Hepatocyte (in vitro differentiated cells): ENCODE data around the gene ZFR2. TPM values are rescaled to one million over a fixed set of nuclear protein-coding genes. Genes with fewer than 3 reads are reported as not detected.
"Not testable (repeated sequence)": the region's sequence is repeated elsewhere in the genome, so short reads cannot be mapped to it uniquely, and the experiment has no call there.

ENCODE experiments used
- DNase-seq: peaks from one replicate; pipeline ENCODE4 v3.0.0-alpha.2; 2016; ENCODE audit warnings: low spot score
- H2AFZ ChIP-seq: fragments of 200-600 bp; sonication (generic); 2 replicates; pipeline ENCODE4 v1.6.0; 2016; ENCODE audit warnings: antibody characterized with exemption, mild to moderate bottlenecking
- H3K27ac ChIP-seq: fragments of 200-600 bp; sonication (generic); 2 replicates; pipeline ENCODE4 v1.5.1; 2016; ENCODE audit warnings: mild to moderate bottlenecking
- H3K27me3 ChIP-seq: fragments of 200-600 bp; sonication (generic); 2 replicates; pipeline ENCODE4 v1.6.1; 2016
- H3K36me3 ChIP-seq: fragments of 200-600 bp; sonication (generic); replicated peaks from 2 replicates; pipeline ENCODE4 v1.5.1; 2016; ENCODE audit warnings: low read depth; ENCODE audit not compliant: insufficient read depth
- H3K4me1 ChIP-seq: fragments of 200-600 bp; sonication (generic); 2 replicates; pipeline ENCODE4 v1.5.1; 2016; ENCODE audit warnings: mild to moderate bottlenecking, moderate library complexity; ENCODE audit not compliant: insufficient read depth
- H3K4me2 ChIP-seq: fragments of 200-600 bp; sonication (generic); 2 replicates; pipeline ENCODE4 v1.6.0; 2016
- H3K4me3 ChIP-seq: fragments of 200-600 bp; sonication (generic); 2 replicates; pipeline ENCODE4 v1.5.1; 2016; ENCODE audit warnings: mild to moderate bottlenecking
- H3K79me2 ChIP-seq: fragments of 200-600 bp; sonication (generic); 2 replicates; pipeline ENCODE4 v1.6.0; 2017; ENCODE audit warnings: mild to moderate bottlenecking
- H3K9me2 ChIP-seq: fragments of 200-600 bp; sonication (generic); replicated peaks from 2 replicates; pipeline ENCODE4 v1.6.0; 2017; ENCODE audit warnings: mild to moderate bottlenecking; ENCODE audit not compliant: insufficient read depth
- H3K9me3 ChIP-seq: fragments of 200-600 bp; sonication (generic); 2 replicates; pipeline ENCODE4 v1.5.1; 2016; ENCODE audit warnings: low read depth, mild to moderate bottlenecking
- H4K20me1 ChIP-seq: fragments of 200-600 bp; sonication (generic); 2 replicates; pipeline ENCODE4 v1.6.0; 2016; ENCODE audit warnings: mild to moderate bottlenecking; ENCODE audit not compliant: insufficient read depth, poor library complexity, severe bottlenecking
- EZH2 ChIP-seq: fragments of 200-600 bp; sonication (generic); IDR thresholded peaks from 2 replicates; pipeline ENCODE4 v1.6.1; 2016; ENCODE audit warnings: antibody characterized with exemption, mild to moderate bottlenecking, borderline replicate concordance
- EZH2phosphoT487 ChIP-seq: fragments of 200-600 bp; sonication (generic); IDR thresholded peaks from one replicate; pipeline ENCODE4 v1.6.1; 2018; ENCODE audit warnings: antibody characterized with exemption, mild to moderate bottlenecking, low read depth, moderate library complexity; ENCODE audit not compliant: unreplicated experiment, severe bottlenecking
- WGBS: methylation state at CpG from one replicate; pipeline ENCODE4 v1.1.6; 2016; ENCODE audit warnings: low lambda C conversion rate; ENCODE audit errors: missing lambda C conversion rate; 5-methylcytosine and 5-hydroxymethylcytosine counted together
- polyA plus RNA-seq: library from polyadenylated mRNA; unstranded; fragments of >200 nt; fragmentation: Nextera tagmentation; extraction: Ambion mirVana; gene quantifications from 2 replicates; pipeline ENCODE4 v1.2.1, GENCODE V29; 2016
- total RNA-seq: library from RNA; depleted of rRNA; stranded (reverse); fragments of >200 nt; gene quantifications from 2 replicates; pipeline ENCODE4 v1.2.3, GENCODE V29; 2014
- TF ChIP-seq, protein P1 (sequence below): fragments of 200-600 bp; sonication (generic); IDR thresholded peaks from 2 replicates; pipeline ENCODE4 v1.5.1; 2016; ENCODE audit warnings: antibody characterized with exemption, mild to moderate bottlenecking; ENCODE audit not compliant: poor library complexity

Gene ZFR2
- total and polyA plus RNA-seq, 2 experiments from 2014 or later = 0.97 to 1.7 TPM

DNA sequence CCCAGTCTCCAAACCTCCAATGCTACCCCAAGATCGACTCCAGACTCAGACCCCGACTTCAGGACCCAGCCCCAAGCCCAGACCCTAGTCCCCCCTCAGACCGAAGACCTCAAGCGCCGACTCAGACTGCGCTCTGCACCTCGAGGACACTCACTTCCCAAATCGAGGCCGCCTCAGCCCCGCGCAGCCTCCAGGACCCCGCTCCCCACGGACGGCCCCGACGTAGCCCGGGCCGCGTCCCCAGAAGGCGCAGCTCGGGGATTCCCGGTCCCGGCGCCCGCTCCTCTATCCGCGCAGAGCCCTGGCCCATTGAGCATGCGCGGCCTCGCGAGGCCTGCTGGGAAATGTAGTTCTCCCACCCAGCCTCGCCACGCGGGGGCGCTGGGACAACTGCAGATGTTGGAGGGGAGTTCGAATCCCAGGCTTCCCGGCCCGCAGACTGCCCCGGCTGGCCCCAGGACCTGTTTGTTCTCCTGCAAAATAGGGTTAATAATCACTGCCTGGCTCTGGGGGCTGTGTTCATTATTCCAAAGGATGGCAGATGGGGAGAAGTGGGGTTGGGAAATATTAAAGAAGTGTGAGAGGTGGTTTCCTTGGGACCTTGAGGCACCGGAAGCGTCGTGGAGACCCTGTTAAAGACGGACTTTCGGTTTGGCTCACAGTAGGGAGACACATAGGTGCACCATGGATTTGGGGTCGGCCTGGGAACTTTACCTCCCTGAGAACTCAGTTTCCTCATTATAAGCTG, 107.3 kb downstream of the ZFR2 start, which contains the start of gene APBA3:
TSS of gene APBA3 (minus strand) at position 311 of the 748 bp plus-strand sequence. CDS start 1,428 bp downstream, outside the sequence.
- H3K36me3 ChIP-seq = no peaks in the 10 kb centered on the region
- H3K27ac ChIP-seq = peak within 1 kb of the TSS; percentile 96
- H3K4me2 ChIP-seq = peak within 1 kb of the TSS; percentile 94
- 8% methylated on average over 45 of the region's 45 CpGs for WGBS
- no peaks in the 10 kb centered on the region for H3K9me3 ChIP-seq
- peak within 1 kb of the TSS; percentile 97 for H3K4me3 ChIP-seq
- H3K27me3 ChIP-seq = no peaks in the 10 kb centered on the region
- peak; percentile 96 for DNase-seq
- no peaks in the 10 kb centered on the region for H3K9me2 ChIP-seq
- H4K20me1 ChIP-seq = no peaks in the 10 kb centered on the region
- peaks cover 3% of the 10 kb centered on the region for H3K4me1 ChIP-seq
- peaks cover 27% of the 10 kb centered on the region for H3K79me2 ChIP-seq
- TF ChIP-seq, protein P1, sequence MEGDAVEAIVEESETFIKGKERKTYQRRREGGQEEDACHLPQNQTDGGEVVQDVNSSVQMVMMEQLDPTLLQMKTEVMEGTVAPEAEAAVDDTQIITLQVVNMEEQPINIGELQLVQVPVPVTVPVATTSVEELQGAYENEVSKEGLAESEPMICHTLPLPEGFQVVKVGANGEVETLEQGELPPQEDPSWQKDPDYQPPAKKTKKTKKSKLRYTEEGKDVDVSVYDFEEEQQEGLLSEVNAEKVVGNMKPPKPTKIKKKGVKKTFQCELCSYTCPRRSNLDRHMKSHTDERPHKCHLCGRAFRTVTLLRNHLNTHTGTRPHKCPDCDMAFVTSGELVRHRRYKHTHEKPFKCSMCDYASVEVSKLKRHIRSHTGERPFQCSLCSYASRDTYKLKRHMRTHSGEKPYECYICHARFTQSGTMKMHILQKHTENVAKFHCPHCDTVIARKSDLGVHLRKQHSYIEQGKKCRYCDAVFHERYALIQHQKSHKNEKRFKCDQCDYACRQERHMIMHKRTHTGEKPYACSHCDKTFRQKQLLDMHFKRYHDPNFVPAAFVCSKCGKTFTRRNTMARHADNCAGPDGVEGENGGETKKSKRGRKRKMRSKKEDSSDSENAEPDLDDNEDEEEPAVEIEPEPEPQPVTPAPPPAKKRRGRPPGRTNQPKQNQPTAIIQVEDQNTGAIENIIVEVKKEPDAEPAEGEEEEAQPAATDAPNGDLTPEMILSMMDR = peak; percentile 66
- no peak for TF ChIP-seq EZH2phosphoT487
- H2AFZ ChIP-seq = peak within 1 kb of the TSS; percentile 98

DNA sequence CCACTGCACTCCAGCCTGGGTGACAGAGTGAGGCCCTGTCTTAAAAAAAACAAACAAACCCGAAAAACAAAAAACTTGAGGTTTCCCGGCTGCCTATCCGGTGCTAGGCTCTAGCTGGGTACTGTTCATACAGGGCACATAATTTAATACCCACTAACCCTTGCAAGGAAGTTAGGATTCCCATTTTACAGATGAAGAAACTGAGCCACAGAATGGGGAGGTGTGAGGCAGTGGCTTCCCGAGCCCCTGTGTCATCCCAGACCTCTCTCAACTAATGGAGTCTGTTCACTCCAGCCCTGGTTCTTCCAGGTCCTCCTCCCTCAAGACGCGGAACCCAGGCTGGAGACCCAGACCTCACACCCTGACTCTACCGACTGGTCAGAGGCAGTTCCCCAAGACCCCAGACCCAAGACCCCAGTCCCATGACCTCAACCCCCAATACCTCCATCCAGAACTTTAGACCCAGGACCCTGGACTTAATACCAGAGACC, 107.9 kb downstream of the ZFR2 start:
- Histone ChIP-seq H3K9me3 (no peaks in the 10 kb centered on the region), H3K27me3 (no peaks in the 10 kb centered on the region), H3K4me1 (peaks cover 3% of the 10 kb centered on the region), H2AFZ (peak overlapping the region; percentile 98), H3K36me3 (no peaks in the 10 kb centered on the region), H3K27ac (peak overlapping the region; percentile 75), H3K4me3 (peak overlapping the region; percentile 97), H3K4me2 (peak overlapping the region; percentile 94), H4K20me1 (no peaks in the 10 kb centered on the region), H3K79me2 (peaks cover 27% of the 10 kb centered on the region), H3K9me2 (no peaks in the 10 kb centered on the region)
- DNase-seq = no peak
- 49% methylated on average over 7 of the region's 7 CpGs for WGBS
- TF ChIP-seq, protein P1 = no peak
- no peak for TF ChIP-seq EZH2phosphoT487
- TF ChIP-seq EZH2 = no peak

DNA sequence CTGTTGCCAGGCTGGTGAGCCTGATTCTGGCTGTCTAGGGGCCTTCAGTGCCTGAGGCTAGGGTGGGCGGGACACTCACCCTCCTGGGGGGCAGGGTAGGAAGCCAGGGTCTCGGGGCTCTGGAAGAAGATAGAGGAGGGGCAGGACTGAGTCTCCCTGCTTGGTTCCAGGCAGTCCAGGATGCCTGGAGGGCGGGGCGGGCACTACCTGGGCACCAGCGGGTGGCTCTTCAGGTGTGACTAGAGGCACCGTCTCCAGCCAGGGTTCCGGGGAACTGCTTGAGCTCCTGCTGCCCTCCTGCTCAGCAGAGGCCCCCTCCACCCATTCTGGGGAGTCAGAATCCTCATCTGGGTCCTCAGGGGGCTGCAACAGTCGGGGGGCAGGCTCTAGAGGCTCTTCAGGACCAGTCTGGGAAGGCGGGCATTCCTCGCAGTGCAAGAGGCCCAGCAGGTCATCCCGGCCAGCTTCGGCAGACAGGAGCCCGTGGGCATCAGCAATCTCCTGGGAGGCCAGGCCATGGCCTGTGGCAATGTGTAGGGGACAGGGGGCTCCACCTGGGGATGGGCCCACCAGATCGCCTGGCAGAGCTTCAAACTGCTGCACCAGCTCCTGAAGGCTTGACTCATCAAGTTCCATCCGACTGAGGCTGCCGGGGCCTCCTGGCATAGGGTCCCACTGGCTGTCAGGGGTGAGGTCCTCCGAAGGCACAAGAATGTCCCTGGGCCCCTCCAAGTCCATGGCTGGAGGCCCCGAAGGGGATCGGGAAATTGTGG, 109.2 kb downstream of the ZFR2 start:
- Histone ChIP-seq H3K36me3 (no peaks in the 10 kb centered on the region), H3K27ac (no peak overlapping the region), H3K4me2 (peak overlapping the region; percentile 94), H3K27me3 (no peaks in the 10 kb centered on the region), H3K4me3 (no peak overlapping the region), H3K4me1 (peaks cover 3% of the 10 kb centered on the region), H2AFZ (no peak overlapping the region), H3K79me2 (peaks cover 27% of the 10 kb centered on the region), H3K9me2 (no peaks in the 10 kb centered on the region), H3K9me3 (no peaks in the 10 kb centered on the region), H4K20me1 (no peaks in the 10 kb centered on the region)
- TF ChIP-seq, protein P1 = no peak
- TF ChIP-seq EZH2 = no peak
- TF ChIP-seq EZH2phosphoT487 = no peak
- 94% methylated on average over 18 of the region's 19 CpGs for WGBS
- no peak for DNase-seq

DNA sequence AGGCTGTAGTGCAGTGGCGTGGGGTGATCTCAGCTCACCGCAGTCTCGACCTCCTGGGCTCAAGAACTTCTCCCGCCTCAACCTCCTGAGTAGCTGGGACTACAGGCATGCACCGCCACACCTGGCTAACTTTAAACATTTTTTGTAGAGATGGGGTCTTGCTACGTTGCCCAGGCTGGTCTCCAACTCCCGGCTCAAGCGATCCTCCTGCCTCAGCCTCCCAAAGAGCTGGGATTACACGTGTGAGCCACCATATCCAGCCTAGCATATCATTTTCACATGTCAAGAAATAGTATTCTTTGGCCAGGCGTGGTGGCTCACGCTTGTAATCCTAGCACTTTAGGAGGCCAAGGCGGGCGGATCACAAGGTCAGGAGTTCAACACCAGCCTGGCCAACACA, 110.5 kb downstream of the ZFR2 start:
- H3K4me3 ChIP-seq, H3K4me2 ChIP-seq, H3K9me3 ChIP-seq, H2AFZ ChIP-seq, H3K27ac ChIP-seq, H3K9me2 ChIP-seq, H3K27me3 ChIP-seq, H4K20me1 ChIP-seq, H3K4me1 ChIP-seq, DNase-seq, H3K36me3 ChIP-seq: not testable (repeated sequence)
- 95% methylated on average over 13 of the region's 13 CpGs for WGBS
- H3K79me2 ChIP-seq = peaks cover 19% of the 10 kb centered on the region

DNA sequence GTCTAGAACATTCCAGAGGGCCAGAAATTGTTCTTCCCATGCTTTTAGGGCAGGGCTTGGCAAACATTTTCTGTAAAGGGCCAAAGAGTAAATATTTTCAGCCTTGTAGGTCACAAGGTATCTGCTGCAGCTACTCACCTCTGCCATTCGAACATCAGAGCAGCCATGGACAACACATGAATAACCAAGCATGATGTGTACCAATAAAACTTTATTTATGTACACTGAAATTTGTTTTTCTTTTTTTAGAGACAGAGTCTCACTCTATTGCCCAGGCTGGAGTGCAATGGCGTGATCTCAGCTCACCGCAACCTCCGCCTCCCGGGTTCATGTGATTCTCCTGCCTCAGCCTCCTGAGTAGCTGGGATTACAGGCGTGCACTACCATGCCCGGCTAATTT, 111.1 kb downstream of the ZFR2 start:
- H3K27ac ChIP-seq, H3K4me3 ChIP-seq, H4K20me1 ChIP-seq, H2AFZ ChIP-seq, H3K4me1 ChIP-seq, H3K27me3 ChIP-seq, H3K9me2 ChIP-seq, H3K9me3 ChIP-seq, H3K36me3 ChIP-seq, H3K4me2 ChIP-seq, DNase-seq: not testable (repeated sequence)
- WGBS = 97% methylated on average over 7 of the region's 7 CpGs
- H3K79me2 ChIP-seq = peaks cover 18% of the 10 kb centered on the region
